Left lung (tissue), 10 donors: Measurements from ENCODE around the gene EIF2AK3. TPM values are rescaled to one million over a fixed set of nuclear protein-coding genes. Genes with fewer than 3 reads are reported as not detected.
"Not testable (repeated sequence)": the region's sequence is repeated elsewhere in the genome, so short reads cannot be mapped to it uniquely, and the experiment has no call there.

Experiments
- ATAC-seq: fragments of 200-7000 bp; cut with Tn5 transposase; one replicate; pipeline ENCODE4 v1.9.1; 2020; ENCODE audit warnings: moderate library complexity
- DNase-seq, 4 donors: peaks; one replicate each; pipeline ENCODE4 v3.0.0-alpha.2; 2013 to 2020
- H3K27ac ChIP-seq, 2 donors: fragments of 200-600 bp; sonication (generic) in 1 of 2; one replicate each; pipeline versions ENCODE4 v1.5.0 to v1.8.0; 2020 to 2021
- H3K27me3 ChIP-seq, 2 donors: fragments of 200-600 bp; sonication (generic) in 1 of 2; one replicate each; pipeline versions ENCODE4 v1.5.0 to v1.8.0; 2020 to 2021
- H3K36me3 ChIP-seq, 2 donors: fragments of 200-600 bp; sonication (generic) in 1 of 2; one replicate each; pipeline versions ENCODE4 v1.5.0 to v1.8.0; 2020 to 2021
- H3K4me1 ChIP-seq, 2 donors: fragments of 200-600 bp; one replicate each; pipeline ENCODE4 v1.8.0; 2021
- H3K4me3 ChIP-seq, 2 donors: fragments of 200-600 bp; sonication (generic) in 1 of 2; one replicate each; pipeline versions ENCODE4 v1.5.0 to v1.8.0; 2020 to 2021; ENCODE audit warnings: mild to moderate bottlenecking in 1 of 2
- H3K9me3 ChIP-seq, 2 donors: fragments of 200-600 bp; sonication (generic) in 1 of 2; one replicate each; pipeline versions ENCODE4 v1.5.0 to v1.8.0; 2020 to 2021
- intact Hi-C, 2 donors: fragments of 100-400 bp; cut with DNase I; formaldehyde crosslinking; loops; one replicate each; pipeline versions ENCODE4 v1.11.2 to v1.14.2; 2022
- polyA plus RNA-seq, 6 donors: library from polyadenylated mRNA; unstranded; fragments of 120-200 nt; gene quantifications; one replicate each; pipeline ENCODE4 v1.2.1, GENCODE V29; 2013; ENCODE audit not compliant: insufficient read length in 6 of 6
- total RNA-seq, 2 donors: library from RNA; stranded (reverse); fragmentation: NEBNext Ultra II Directional; extraction: Animal tissue kit (Norgen Biotek cat#: 25700); gene quantifications; one replicate each; pipeline ENCODE4 v1.2.1, GENCODE V29; 2021
- TF ChIP-seq, protein P1 (sequence below), 2 donors: fragments of 200-600 bp; sonication (generic) in 1 of 2; IDR thresholded peaks; one replicate each; pipeline versions ENCODE4 v1.5.0 to v1.8.0; 2021; ENCODE audit warnings: antibody characterized with exemption in 2 of 2
- donor health status: DM: no; HTN: yes; CAD: no.
- donor health status: DM: no; HTN: no; CAD: no.

The EIF2AK3 gene
- total and polyA plus RNA-seq, 8 donors: 23.5 to 31.2 (median 28.1) TPM

GRCh38 chr2:88554189-88554588, 73.1 kb downstream of the EIF2AK3 start:
- no peak for ATAC-seq
- no peak overlapping the region for H3K4me3 ChIP-seq

DNA sequence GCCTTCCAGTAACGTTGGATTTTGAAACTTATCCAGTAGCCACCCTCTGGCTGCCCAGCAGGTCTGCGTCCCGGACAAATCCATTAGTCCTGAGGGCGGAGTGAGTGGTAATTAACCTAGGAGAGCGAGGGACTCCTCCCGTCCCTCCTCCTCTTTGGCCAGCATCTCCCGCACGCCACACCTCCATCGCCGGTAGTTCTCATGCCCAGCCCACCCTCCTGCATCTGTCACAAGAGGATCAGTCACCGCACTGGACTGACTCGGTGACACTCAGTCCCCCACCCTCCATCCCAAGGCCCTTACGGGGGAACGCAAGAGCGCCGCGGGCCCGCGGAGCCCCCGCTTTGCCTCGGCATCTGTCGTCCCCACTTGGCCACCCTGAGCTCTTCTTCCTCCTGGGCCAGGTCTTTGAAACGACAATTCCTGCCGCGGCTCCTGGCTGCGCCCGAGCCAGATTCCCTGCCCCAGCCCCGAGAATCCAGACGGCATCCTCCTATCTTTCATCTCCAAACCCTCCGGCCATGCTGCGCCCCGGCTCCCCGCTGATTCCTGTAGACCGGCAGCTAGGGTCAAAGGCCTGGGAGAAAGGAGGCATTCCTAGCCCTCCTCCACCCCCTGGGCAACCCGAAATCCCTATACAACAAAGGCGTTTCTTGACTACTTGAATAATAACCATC, 77.5 kb downstream of the EIF2AK3 start:
- TF ChIP-seq, protein P1, sequence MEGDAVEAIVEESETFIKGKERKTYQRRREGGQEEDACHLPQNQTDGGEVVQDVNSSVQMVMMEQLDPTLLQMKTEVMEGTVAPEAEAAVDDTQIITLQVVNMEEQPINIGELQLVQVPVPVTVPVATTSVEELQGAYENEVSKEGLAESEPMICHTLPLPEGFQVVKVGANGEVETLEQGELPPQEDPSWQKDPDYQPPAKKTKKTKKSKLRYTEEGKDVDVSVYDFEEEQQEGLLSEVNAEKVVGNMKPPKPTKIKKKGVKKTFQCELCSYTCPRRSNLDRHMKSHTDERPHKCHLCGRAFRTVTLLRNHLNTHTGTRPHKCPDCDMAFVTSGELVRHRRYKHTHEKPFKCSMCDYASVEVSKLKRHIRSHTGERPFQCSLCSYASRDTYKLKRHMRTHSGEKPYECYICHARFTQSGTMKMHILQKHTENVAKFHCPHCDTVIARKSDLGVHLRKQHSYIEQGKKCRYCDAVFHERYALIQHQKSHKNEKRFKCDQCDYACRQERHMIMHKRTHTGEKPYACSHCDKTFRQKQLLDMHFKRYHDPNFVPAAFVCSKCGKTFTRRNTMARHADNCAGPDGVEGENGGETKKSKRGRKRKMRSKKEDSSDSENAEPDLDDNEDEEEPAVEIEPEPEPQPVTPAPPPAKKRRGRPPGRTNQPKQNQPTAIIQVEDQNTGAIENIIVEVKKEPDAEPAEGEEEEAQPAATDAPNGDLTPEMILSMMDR (IDR thresholded peaks at IDR 0.05): no peak
- Histone ChIP-seq H3K4me1 (no peaks in the 10 kb centered on the region), H3K27me3 (peaks cover 9 to 31% of the 10 kb centered on the region in 2 donors), H3K27ac (no peak overlapping the region), H3K9me3 (no peaks in the 10 kb centered on the region), H3K4me3 (no peak overlapping the region), H3K36me3 (peaks cover 0 to 8% of the 10 kb centered on the region in 2 donors)
- ATAC-seq: no peak
- DNase-seq: no peak
- intact Hi-C loops: no loop called here

More at GRCh38 chr2:88554189-88554588, 73.1 kb downstream of the EIF2AK3 start:
- H3K27ac ChIP-seq: no peak overlapping the region
- H3K9me3 ChIP-seq: no peaks in the 10 kb centered on the region
- DNase-seq: no peak
- H3K36me3 ChIP-seq: peaks cover 0 to 50% of the 10 kb centered on the region in 2 donors
- H3K27me3 ChIP-seq: peaks cover 9 to 18% of the 10 kb centered on the region in 2 donors
- H3K4me1 ChIP-seq: no peaks in the 10 kb centered on the region
- intact Hi-C loops: no loop called here
- TF ChIP-seq, protein P1 (IDR thresholded peaks at IDR 0.05): no peak

- intact Hi-C loops, H3K27ac ChIP-seq, H3K9me3 ChIP-seq, DNase-seq, H3K36me3 ChIP-seq, H3K4me1 ChIP-seq, ATAC-seq, H3K4me3 ChIP-seq: not testable (repeated sequence)
- H3K27me3 ChIP-seq: peaks cover 9 to 31% of the 10 kb centered on the region in 2 donors
Measured at GRCh38 chr2:88546291-88546690, 81.0 kb downstream of the EIF2AK3 start.

DNA sequence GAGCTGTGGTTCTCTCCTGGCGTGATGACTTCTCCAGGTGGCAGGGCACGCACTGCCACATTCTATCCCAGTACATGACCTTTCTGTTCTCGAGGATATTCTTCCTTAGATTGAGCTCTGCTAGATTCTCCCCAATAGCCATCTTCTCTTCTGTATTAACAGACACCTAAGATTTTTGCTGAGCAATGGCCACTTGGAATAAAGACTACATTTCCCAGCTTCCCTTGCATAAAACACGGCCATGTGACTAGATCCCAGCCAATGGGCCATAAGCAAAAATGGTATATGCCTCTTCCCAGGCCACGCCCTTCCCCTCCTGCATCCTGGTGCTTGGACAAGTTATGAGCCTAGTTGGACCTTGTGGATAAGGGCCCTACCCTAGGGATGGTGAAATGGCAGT, 82.1 kb downstream of the EIF2AK3 start:
- no peaks in the 10 kb centered on the region for H3K36me3 ChIP-seq
- H3K4me1 ChIP-seq: no peaks in the 10 kb centered on the region
- intact Hi-C loops: no loop called here
- H3K9me3 ChIP-seq: no peaks in the 10 kb centered on the region
- no peak overlapping the region for H3K4me3 ChIP-seq
- DNase-seq: no peak
- H3K27ac ChIP-seq: no peak overlapping the region
- peaks cover 6 to 23% of the 10 kb centered on the region in 2 donors for H3K27me3 ChIP-seq
- ATAC-seq: no peak
- TF ChIP-seq, protein P1 (IDR thresholded peaks at IDR 0.05): no peak

DNA sequence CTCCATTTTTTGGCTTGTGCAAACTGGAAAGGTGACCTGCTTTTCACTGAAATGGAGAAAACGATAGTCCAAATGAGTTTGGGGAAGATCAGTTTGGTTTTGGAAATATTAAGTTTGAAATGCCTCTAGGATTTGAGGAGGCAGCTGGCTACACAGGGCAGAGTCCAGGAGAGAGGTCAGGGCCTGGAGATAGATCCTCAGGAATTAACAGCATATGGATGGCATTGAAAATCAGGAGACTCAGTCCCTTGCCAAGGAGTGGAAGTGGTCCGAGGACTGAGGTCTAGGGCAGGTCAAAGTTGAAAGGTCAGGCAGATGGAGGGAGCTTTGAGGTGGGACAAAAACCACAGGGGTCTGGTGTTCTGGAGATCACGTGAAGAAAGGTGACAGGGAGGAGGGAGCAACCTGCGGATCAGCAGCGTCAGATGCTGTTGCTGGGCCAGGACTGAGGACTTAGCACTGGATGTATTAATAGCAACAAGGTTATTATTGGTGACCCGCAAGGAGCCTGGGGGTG, 83.7 kb downstream of the EIF2AK3 start:
- ATAC-seq: no peak
- Histone ChIP-seq H3K27me3 (peaks cover 0 to 8% of the 10 kb centered on the region in 2 donors), H3K4me1 (no peaks in the 10 kb centered on the region), H3K4me3 (no peak overlapping the region), H3K36me3 (no peaks in the 10 kb centered on the region), H3K9me3 (no peaks in the 10 kb centered on the region), H3K27ac (no peak overlapping the region)
- DNase-seq: no peak
- intact Hi-C loops: no loop called here
- TF ChIP-seq, protein P1 (IDR thresholded peaks at IDR 0.05): no peak
